ENCODE measurements around the gene LCN9.

LCN9 gene

DNA sequence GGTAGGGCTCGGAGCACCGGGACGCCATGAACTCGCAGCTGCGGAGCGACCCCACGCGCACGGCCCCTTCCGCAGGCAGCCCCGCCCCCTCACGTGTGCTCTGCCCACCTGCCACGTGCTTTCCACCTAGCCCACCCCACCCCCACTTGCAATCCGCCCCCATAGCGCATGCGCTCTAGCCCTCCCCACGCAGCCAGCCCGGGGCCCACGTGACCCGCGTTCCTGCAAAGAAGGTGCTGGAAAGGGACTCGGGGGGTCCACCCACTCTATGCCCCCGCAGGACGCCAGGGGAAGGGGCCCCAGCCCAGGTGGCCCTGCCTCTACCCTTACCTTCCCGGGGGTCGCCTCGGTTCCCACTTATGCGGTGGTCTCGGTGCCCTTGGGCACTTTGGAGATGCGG is 36.3 kb downstream of the LCN9 start, which contains the start of gene SOHLH1:
Gene SOHLH1, minus strand, starts transcription at position 42 of the 400 bp plus-strand sequence. Its CDS starts 14 bp downstream, at position 28.
- DNase-seq (ENCODE audit: low read depth) = no peak
- TF ChIP-seq MAX (IDR thresholded peaks at IDR 0.05; ENCODE audit: low read depth, low read length) (no peak), CTCF (IDR thresholded peaks at IDR 0.05; ENCODE audit: low read depth, low read length) (no peak), MYC (IDR thresholded peaks at IDR 0.05; ENCODE audit: low read depth, low read length) (no peak), POLR2A (IDR thresholded peaks at IDR 0.05; ENCODE audit: extremely low read depth, insufficient read length) (no peak)
- no peak within 1 kb of the TSS for H3K4me3 ChIP-seq (ENCODE audit: low read depth, low read length)

DNA sequence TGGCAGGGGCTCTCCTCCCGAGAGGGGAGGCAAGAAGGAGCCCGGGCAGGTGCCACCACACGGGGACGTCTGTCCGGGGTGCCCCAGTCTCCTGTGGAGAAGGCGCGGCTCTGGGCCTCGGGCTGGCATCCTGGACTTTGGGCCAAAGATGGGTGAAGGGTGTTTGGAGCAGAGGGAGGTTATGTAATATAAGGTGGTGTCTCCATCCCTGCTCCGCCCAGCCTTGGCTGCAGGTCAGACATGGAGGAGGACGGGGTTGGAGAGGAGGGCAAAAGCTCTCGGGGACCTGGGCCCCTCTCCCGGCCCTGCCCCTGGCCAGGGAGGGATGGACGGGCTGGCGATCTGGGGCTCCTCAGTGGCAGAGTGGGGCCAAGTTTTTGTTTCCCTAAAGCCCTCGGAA is 37.4 kb downstream of the LCN9 start:
- DNase-seq (ENCODE audit: low read depth) = no peak
- TF ChIP-seq MAX (IDR thresholded peaks at IDR 0.05; ENCODE audit: low read depth, low read length) (no peak), POLR2A (IDR thresholded peaks at IDR 0.05; ENCODE audit: extremely low read depth, insufficient read length) (no peak), MYC (IDR thresholded peaks at IDR 0.05; ENCODE audit: low read depth, low read length) (no peak), CTCF (IDR thresholded peaks at IDR 0.05; ENCODE audit: low read depth, low read length) (no peak)
- no peak overlapping the region for H3K4me3 ChIP-seq (ENCODE audit: low read depth, low read length)

- TF ChIP-seq MAX (IDR thresholded peaks at IDR 0.05; ENCODE audit: low read depth, low read length) = peak; percentile 62; the same call in 1 of the 2 replicates
- no peak for TF ChIP-seq CTCF (IDR thresholded peaks at IDR 0.05; ENCODE audit: low read depth, low read length)
- DNase-seq (ENCODE audit: low read depth) = peak; percentile 26
- H3K4me3 ChIP-seq (ENCODE audit: low read depth, low read length) = no peak overlapping the region
Observed at GRCh38 chr9:135701067-135701958, 38.2 kb downstream of the LCN9 start.

DNA sequence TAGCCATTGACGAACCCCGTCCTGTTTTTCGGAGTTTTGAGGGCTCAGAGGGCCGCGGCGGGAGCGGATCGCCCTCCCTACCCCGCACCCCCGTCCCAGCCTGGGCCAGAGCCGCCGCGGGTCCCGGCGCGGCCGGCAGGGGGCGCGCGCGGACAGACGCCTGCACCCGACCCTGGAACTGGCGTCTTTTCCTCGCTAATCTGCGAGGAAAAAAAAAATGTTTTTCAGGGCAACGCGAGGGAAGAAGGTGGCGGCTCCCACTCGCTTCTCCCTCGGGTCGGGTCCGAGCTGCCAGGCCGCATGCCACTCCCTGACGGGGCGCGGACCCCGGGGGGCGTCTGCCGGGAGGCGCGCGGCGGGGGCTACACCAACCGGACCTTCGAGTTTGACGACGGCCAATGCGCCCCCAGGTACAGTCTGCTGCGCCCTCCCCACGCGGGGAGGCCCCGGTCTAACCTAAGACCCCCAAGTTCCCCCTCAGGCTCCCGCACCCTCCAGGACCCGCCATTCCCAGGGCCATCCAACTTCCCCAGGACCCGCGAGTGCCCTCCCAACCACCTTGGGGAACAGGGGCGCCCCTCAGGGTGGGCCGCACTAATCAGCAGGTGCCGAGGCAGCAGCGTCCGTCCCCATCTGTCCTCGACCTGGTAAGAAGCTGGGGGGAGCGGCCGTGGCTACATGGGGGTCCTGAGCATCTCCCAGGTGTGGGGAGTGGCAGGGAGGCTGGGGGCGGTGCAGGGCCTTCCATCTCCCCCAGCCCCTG is 39.0 kb downstream of the LCN9 start, which contains the start of gene KCNT1:
Gene KCNT1, plus strand, starts transcription at position 227 of the 763 bp plus-strand sequence. Its CDS starts 74 bp downstream, at position 301.
- DNase-seq (ENCODE audit: low read depth) = peak; percentile 51
- H3K4me3 ChIP-seq (ENCODE audit: low read depth, low read length) = no peak within 1 kb of the TSS

GRCh38 chr9:135703726-135704125 is 40.6 kb downstream of the LCN9 start:
- no peak overlapping the region for H3K4me3 ChIP-seq (ENCODE audit: low read depth, low read length)
- DNase-seq (ENCODE audit: low read depth) = no peak
- TF ChIP-seq MYC (IDR thresholded peaks at IDR 0.05; ENCODE audit: low read depth, low read length) (no peak), POLR2A (IDR thresholded peaks at IDR 0.05; ENCODE audit: extremely low read depth, insufficient read length) (no peak), MAX (IDR thresholded peaks at IDR 0.05; ENCODE audit: low read depth, low read length) (no peak)

More for the DNA sequence above, 39.0 kb downstream of the LCN9 start, which contains the start of gene KCNT1:
- TF ChIP-seq CTCF (IDR thresholded peaks at IDR 0.05; ENCODE audit: low read depth, low read length) (peak; percentile 71), MYC (IDR thresholded peaks at IDR 0.05; ENCODE audit: low read depth, low read length) (no peak)

DNA sequence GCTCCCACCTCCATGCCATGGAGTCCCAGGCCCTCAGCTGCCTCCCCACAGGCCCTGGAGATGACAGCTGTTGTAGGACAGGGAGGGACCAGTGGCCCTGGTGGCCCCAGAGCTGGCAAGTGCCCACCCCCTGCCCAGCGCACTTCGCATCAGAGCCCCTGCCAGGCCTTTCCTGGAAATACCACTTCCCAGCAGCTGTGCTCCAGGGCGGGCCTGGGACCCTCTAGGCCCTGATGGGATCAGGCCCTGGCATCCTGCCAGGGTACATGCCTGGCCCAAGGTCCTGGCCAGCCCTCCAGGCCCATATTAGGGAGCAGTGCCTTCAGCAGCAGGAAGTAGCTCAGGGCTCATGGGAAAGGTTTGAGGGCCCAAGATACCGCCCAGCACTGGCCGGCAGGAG is 41.4 kb downstream of the LCN9 start:
- DNase-seq (ENCODE audit: low read depth) = no peak
- no peak for TF ChIP-seq CTCF (IDR thresholded peaks at IDR 0.05; ENCODE audit: low read depth, low read length)
- no peak for TF ChIP-seq POLR2A (IDR thresholded peaks at IDR 0.05; ENCODE audit: extremely low read depth, insufficient read length)
- no peak for TF ChIP-seq MAX (IDR thresholded peaks at IDR 0.05; ENCODE audit: low read depth, low read length)
- TF ChIP-seq MYC (IDR thresholded peaks at IDR 0.05; ENCODE audit: low read depth, low read length) = no peak
- H3K4me3 ChIP-seq (ENCODE audit: low read depth, low read length) = no peak overlapping the region

All from NB4 (cell line).